Eye (tissue), 1 donor: Measurements from ENCODE around the gene SYNPO.

Experiments
- DNase-seq: peaks from one replicate; pipeline ENCODE4 v3.0.0-alpha.2; 2015

Gene SYNPO

GRCh38 chr5:150700594-150701377, 60.3 kb downstream of the SYNPO start, which contains the start of gene RBM22:
TSS of gene RBM22 (minus strand) at chr5:150701062. CDS start at chr5:150700985, 77 bp downstream.
- DNase-seq, result peak; percentile 97

- no peak for DNase-seq
Measured at GRCh38 chr5:150703762-150704161, 63.3 kb downstream of the SYNPO start.

- DNase-seq, result no peak
Measured at GRCh38 chr5:150706776-150707390, 66.4 kb downstream of the SYNPO start.
